ENCODE measurements around the gene STXBP3.

- TF ChIP-seq, protein P1, sequence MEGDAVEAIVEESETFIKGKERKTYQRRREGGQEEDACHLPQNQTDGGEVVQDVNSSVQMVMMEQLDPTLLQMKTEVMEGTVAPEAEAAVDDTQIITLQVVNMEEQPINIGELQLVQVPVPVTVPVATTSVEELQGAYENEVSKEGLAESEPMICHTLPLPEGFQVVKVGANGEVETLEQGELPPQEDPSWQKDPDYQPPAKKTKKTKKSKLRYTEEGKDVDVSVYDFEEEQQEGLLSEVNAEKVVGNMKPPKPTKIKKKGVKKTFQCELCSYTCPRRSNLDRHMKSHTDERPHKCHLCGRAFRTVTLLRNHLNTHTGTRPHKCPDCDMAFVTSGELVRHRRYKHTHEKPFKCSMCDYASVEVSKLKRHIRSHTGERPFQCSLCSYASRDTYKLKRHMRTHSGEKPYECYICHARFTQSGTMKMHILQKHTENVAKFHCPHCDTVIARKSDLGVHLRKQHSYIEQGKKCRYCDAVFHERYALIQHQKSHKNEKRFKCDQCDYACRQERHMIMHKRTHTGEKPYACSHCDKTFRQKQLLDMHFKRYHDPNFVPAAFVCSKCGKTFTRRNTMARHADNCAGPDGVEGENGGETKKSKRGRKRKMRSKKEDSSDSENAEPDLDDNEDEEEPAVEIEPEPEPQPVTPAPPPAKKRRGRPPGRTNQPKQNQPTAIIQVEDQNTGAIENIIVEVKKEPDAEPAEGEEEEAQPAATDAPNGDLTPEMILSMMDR (IDR thresholded peaks at IDR 0.05), result no peak
- no peak for TF ChIP-seq ZFX (IDR thresholded peaks at IDR 0.05; ENCODE audit: borderline replicate concordance)
These were observed 45.3 kb downstream of the STXBP3 start for GRCh38 chr1:108791790-108792189.
